NCI-H345 treated with DMSO at 0.1 percent for 48 hours (cell line): ENCODE data around the gene MTERF1.
"Not testable (repeated sequence)": the region's sequence is repeated elsewhere in the genome, so short reads cannot be mapped to it uniquely, and the experiment has no call there.

Experiments
- DNase-seq: peaks from one replicate; lab custom pipeline; 2025; ENCODE audit not compliant: unreplicated experiment; lab: John Stamatoyannopoulos, UW

Gene MTERF1, protein sequence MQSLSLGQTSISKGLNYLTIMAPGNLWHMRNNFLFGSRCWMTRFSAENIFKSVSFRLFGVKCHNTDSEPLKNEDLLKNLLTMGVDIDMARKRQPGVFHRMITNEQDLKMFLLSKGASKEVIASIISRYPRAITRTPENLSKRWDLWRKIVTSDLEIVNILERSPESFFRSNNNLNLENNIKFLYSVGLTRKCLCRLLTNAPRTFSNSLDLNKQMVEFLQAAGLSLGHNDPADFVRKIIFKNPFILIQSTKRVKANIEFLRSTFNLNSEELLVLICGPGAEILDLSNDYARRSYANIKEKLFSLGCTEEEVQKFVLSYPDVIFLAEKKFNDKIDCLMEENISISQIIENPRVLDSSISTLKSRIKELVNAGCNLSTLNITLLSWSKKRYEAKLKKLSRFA

DNA sequence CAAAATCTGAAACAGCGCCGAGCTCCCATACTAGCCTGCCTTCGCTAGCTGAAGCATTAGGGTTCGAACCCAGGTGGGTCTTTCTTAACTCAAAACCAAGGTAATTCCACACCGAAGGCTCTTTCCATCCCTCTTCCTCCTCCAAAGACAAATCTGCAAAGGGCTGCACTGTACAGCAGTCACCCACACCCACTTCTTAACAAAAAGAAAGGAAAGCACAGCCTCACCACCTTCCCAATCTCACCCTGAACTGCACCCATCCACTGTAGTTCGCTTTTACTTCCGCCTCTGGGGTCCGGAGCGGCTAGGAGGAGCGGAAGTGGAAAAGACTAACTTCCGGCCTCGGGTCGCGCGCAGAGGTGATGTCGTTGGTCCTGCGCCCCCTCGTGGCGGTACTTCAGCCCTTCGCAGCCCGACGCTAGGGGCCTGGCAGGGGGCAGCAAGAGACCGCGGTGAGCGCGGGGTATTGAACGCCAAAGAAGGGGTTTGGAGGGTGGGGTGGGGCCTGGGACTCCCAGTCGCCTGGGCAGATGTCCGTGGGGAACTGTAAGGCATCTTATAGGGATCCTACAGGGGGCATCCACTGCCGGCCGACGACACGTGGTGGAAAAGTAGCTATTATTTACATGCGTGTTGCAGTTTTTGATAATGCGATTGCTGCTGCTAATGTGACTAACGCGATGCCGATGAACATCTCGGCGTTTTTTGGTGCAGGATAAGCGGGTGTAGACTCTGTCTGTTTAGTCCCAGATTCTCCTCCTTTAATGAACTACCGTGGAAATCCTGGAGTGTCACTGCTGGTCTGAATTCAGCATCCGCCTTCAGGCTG is at the start of gene MTERF1:
TSS of gene MTERF1 (minus strand) at position 290 of the 829 bp plus-strand sequence. CDS start 619 bp downstream, outside the sequence.
- peak; percentile 90 for DNase-seq

DNA sequence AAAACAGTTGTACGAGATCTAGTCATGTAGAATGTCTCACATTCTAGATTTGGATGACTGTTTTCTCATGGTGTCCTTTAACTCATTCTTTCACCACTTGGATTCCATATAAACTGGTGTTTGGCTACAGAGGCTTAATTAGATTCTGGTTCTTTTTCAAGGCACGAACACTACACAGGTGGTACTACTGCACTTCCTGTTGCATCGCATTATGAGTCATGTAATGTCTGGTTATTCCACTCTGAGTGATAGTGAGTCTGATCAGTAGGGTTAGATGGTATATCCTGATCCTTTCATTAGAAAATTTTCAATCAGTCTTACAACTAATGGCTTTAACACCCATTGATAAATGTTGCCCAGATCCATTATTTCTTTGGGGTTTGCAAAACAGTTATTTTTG is 49.0 kb upstream of the MTERF1 start:
- DNase-seq, result no peak

DNA sequence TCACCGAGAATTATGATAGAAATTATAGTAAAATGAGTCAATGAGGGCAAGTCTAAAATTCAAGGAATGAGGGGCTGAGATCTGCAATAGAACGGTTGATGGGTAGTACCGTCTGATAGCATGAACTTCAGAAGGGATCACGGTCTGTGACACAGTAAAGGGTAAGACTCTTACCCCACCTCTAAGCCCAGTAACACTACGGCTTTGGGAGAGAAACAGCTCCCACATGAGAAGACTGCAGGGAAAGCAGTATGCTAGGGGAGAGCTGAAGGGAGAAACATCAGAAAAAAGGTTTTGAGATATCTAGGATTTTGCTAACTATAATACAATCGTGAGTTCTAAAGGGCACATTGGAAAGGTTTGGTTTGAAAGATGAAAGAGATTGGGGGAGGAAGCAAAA is 47.4 kb upstream of the MTERF1 start:
- DNase-seq, result no peak

DNA sequence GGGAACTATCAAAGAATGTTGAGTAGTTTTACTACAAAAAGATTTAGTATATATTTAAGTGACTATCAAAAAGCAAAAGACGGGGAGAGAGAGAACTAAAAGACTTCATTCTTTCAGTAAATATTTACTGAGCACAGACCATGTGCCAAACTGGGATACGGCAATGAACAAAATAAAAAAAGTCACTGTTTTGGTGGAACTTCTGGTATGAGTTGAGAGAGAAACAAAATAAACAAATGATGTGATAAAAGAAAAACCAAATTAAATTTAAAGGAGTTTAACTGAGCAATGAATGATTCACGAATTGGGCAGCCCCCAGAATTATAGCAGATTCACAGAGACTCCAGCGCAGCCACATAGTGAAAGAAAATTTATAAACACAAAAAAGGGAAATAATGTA is 42.4 kb upstream of the MTERF1 start:
- DNase-seq, result no peak

DNA sequence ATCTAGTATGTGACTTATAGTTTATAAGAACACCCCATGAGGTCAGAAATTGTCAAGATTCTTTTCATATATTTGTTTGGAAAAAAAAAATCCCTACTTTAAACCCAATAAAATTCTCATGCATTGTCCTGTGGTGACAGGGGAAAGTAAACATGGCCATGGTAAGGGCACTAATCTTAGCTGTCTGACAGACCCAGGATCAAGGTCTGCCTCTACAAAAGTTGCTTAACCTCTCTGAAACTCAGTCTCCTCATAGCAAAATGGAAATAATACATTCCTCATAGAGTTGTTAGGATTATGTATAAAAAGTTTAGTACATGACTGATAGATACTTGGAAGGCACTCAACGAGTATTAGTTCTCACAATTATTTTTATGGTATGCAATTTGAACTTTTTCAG is 37.9 kb upstream of the MTERF1 start:
- no peak for DNase-seq

DNA sequence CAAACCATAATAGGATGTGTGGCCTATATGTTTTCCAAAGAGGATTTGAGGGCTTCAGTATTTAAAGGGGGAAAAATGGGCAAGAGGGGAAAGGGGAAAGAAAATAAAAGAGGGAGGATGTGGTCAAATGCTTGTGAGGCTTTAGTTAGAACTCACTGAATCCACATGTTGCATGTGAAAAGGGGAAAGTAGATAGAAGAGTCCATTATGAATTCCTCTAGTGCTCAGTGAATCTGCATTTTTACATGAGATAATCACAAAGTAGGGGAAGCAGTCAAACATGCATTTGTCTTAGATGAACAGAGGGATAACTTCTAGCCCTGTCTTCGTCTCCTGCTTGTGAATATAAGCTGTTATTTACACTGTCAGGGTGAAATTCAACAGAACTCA is 35.5 kb upstream of the MTERF1 start:
- DNase-seq, result no peak

DNA sequence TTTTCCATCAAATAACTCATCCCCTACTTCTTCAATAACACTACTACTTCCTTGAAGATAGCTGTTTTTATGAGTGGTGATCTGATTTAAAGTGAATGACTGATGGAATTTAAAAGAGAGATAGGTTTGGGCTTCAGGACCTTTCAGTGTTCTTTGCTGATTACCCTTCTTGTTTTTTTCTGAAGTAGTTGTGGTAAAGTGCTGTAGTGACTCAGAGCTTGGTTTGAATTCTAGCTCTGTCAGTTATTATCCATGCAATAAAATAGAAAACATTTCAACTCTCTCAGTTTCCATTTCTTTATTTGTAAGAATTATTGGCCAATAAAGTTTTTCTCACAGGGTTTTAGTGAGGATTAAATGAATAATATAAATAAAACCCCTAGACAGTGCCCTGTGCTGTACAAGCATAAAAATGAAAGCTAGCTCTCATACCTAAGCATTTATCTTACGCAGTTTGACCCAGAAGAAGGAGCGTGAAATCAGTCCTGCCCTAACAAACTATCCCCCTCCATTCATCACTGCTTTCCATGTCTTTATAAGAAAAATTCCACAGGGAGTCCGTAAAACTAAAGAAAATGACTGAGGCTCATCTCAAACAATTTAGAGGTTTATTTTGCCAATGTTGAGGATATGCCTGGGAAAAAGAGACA is 35.0 kb upstream of the MTERF1 start:
- DNase-seq, result no peak

DNA sequence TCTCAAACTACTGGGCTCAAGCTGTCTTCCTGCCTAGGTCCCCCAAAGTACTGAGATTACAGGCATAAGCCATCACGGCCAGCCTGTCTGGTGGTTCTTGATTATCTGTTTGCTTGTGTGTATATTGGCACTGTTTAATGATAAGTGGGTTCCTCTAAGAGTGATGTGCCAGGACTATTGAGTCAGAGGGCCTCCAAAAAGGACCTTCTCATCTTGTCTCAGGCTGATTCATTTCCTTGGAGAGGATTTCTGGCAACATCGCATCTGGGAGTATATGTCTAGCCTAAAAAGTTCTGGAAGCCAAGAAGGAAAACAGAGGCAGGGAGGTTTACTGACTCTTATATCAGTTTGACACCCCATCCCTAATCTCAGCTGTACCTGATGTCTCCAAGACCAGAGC is 33.1 kb upstream of the MTERF1 start:
- no peak for DNase-seq

DNA sequence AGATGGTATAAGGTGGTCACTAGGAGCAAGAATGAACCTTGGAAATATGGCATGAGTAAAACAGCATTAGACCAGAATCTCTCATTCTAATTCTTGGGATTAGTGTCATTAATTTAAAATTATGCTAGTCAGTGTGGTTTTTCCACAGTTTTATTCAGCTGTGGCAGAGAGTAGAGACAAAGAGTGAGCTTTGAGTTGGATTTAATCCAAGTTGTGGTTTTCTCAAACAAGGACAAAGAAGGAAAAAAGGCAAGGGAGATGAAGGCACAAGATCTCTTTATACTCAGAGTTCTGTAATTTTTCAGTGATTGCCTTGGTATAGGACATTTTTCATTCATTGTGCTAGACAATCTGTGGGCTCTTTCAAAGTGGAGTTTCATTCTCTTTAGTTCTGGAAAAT is 32.0 kb upstream of the MTERF1 start:
- DNase-seq, result no peak

DNA sequence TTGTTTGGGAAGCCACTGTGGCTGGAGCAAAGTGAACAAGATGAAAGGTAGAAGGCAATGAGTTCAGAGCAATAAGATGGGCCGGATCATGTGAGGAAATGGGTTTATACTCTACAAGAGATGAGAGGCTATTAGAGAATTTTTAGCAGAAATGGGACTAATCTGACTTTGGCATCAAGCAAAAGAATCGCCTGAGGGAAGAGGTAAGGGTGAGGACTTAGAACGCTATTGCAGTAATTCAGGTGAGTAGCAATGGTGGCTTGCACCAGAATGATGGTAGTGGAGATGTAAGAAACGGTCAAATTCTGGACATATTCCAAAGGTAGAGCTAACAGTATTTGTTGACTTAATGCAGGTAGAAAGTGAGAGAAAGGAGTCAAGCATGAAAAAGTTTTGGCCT is 30.6 kb upstream of the MTERF1 start:
- no peak for DNase-seq

DNA sequence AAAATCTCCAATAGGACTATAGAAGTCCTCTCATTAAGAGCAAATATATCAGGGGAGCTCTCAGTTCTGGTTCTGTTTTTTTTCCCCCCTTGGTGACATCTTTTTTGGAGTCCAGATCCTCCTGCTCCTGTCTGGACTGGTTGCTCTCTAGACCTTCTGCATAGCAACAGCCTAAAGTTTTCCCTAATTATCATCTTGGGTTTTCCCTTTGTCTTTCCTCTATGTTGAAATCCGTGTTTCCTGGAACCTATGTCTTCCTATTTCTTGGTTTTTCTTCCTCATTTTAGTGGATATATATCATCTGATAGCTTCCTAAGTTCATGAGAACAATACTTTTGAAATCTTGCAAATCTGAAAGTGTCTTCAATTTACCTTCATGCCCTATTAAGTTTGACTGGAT is 29.7 kb upstream of the MTERF1 start:
- DNase-seq, result no peak

DNA sequence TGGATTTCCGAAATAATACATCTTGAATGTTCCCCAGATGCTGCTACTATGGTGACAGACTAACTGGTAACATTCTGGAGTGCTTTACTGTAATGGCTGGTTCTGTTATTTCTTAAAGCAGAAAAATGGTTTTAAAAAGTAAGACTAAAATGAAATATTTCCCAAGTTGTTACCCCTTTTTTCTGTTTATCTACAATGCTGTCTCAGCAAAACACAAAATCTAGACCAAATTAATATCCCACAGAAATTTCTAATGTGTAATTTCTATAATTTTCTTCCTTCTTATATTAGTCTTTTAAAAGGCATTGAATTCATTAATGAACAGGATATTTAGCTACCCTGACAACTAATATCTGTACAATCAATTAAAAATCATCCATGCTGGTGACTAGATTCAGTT is 19.1 kb upstream of the MTERF1 start:
- no peak for DNase-seq

DNA sequence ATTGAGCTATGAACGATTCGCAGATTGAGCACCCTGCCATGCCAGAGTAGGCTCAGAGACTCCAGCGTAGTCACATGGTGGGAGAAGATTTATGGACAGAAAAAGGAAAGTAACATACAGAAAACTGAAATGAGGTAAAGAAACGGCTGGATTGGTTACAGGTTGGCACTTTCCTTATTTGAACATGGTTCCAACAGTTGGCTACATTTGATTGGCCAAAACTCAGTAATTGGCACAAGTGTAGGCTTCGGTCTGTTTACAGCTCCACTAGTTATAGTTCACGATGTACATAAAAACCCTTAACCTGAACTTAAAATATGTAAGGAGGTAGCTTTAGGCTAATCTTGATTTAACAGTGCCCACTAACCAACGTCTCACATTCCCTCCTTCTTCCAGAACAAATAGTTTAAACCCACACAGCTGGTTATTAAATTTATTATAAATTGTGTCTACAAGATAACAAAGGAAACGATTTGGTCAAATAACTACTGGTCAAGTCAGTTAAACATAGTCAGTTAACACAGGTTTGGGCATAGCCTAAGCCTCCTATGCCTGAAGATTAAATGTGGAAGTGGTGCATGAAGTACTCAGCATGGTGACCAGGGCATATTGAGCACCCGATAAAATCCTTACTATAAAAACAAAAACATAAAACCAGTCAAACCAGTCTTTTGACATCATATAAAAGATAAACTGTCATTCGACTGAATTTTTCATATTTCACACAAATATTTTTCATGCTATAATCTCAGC is 17.9 kb upstream of the MTERF1 start:
- DNase-seq, result no peak

DNA sequence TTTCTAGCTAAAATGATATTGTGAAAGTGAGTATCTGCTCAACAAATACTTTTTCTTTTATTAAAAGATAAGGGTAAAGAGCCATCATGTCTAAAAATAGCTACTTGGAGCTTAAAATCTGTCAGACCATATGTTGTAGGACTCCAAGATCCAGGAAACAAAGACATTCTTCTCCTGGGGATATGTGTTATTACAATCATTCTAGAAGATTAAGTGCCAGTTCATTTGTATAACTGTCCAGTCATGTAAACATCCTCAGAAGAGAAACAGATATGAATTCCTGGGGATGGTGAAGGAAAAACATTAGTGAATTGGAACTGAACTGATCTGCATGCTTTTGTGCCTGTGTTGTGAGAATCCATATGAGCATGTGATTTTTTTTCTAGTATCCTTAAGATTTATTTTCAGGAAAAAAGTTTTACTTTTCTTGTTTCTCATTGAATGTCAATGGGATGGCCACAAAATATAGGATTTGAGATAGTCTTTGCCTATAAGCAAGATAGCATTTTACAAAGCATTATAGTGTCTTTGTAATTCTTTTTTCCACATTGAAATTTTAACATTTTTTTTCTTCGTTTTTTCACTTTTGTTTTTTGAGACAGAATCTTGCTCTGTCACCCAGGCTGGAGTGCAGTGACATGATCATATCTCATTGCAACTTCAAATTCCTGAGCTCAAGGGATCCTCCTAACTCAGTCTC is 14.4 kb upstream of the MTERF1 start:
- no peak for DNase-seq

DNA sequence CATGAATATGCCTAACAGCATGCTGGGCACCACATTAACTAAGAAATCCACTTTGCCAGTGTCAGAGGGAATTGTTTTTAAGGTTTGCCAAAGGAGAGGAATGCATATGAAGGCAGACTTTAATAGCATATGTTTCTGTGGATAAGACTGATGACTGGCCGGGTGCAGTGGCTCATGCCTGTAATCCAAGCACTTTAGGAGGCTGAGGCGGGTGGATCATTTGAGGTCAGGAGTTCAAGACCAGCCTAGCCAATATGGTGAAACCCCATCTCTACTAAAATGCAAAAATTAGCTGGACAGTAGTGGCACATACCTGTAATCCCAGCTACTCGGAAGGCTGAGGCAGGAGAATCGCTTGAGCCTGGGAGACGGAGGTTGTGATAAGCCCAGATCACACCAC is 13.2 kb upstream of the MTERF1 start:
- not testable (repeated sequence) for DNase-seq

DNA sequence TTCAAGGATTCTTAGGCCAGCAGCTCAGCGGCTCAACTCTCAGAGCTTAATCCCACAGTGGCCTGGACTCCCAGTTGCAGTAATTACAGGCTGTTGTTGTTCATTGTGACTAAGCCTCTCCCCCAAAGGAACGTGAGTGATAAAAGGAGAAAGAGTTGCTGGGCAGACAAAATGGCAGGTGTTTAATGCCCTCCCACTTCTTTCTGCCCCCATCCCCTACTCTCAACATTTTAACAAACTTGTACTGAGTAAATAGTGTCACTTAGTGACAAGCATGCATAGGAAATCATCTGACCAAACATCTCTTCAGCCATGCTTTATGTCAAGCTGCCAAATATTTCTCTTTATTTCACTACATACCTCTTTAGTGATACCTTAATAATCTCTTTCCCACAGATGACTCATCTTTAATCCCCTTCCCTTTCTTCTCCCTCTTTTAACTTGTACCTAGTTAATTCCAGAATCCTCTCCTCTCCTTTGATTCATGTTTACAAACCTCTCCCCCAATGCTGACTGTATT is 12.4 kb upstream of the MTERF1 start:
- no peak for DNase-seq

DNA sequence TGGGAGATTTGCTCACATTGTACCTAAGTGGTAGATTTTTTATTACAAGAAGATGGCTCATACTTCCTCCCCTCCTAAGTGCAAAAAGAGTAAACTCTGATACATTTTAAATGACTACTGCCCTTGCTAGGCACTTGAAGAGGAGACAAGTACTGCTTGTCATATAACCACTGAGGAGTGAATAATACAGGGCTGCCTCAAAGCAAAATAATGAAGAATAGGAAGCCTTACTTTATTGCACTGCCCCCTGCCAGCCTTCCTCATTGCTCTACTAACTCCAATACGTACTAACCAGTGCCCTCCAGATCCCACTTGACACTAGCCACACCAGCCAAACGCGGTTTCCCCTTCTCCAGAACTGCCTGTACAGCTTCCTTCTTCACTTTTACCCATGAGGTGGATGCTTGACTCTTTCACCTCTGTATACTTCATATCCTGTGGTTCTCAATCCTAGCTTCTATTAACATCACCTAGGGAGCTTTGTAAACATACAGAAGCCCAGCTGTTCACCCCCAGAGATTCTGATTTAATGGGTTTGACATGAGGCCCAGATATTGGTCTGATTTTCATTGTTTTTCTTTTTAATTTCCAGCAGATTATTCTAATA is 11.7 kb upstream of the MTERF1 start:
- DNase-seq, result no peak

DNA sequence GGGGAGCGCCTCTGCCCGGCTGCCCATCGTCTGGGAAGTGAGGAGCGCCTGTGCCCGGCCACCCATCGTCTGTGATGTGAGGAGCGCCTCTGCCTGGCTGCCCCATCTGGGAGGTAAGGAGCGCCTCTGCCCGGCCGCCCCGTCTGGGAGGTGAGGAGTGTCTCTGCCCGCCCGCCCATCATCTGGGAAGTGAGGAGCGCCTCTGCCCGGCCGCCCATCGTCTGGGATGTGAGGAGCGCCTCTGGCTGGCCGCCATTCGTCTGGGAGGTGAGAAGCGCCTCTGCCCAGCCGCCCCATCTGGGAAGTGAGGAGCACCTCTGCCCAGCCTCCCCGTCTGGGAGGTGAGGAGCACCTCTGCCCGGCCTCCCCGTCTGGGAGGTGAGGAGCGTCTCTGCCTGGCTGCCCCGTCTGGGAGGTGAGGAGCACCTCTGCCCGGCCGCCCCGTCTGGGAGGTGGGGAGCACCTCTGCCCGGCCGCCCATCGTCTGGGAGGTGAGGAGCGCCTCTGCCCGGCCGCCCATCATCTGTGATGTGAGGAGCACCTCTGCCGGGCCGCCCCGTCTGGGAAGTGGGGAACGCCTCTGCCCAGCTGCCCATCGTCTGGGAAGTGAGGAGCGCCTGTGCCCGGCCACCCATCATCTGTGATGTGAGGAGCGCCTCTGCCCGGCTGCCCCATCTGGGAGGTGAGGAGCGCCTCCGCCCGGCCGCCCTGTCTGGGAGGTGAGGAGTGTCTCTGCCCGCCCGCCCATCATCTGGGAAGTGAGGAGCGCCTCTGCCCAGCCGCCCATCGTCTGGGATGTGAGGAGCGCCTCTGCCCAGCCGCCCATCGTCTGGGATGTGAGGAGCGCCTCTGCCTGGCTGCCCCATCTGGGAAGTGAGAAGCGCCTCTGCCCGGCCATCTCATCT is 8.0 kb upstream of the MTERF1 start:
- DNase-seq, result not testable (repeated sequence)
